Measurements from ENCODE around the gene RIMS3.

Gene RIMS3

GRCh38 chr1:40620150-40620549 lies 45.3 kb downstream of the RIMS3 start:
- H3K4me3 ChIP-seq (ENCODE audit: low read length in 2 of 2): no peak overlapping the region
- no peaks in the 10 kb centered on the region for H3K4me1 ChIP-seq (ENCODE audit: control insufficient read depth, insufficient read depth, low read length)
- H3K9me3 ChIP-seq (ENCODE audit: control insufficient read depth in 2 of 2, low read length in 2 of 2): no peaks in the 10 kb centered on the region
- H3K9ac ChIP-seq (ENCODE audit: low read length in 2 of 2): no peak overlapping the region
- no peaks in the 10 kb centered on the region for H3K36me3 ChIP-seq (ENCODE audit: control insufficient read depth in 2 of 2, insufficient read depth in 2 of 2, low read length in 2 of 2)
- H3K27me3 ChIP-seq (ENCODE audit: control insufficient read depth in 1 of 2, insufficient read depth in 2 of 2, low read length in 2 of 2): no peaks in the 10 kb centered on the region
- H3K27ac ChIP-seq (ENCODE audit: low read length): no peak overlapping the region

GRCh38 chr1:40618108-40618507 lies 47.4 kb downstream of the RIMS3 start:
- Histone ChIP-seq H3K9ac (ENCODE audit: low read length in 2 of 2) (no peak overlapping the region), H3K4me1 (ENCODE audit: control insufficient read depth, insufficient read depth, low read length) (no peaks in the 10 kb centered on the region), H3K27me3 (ENCODE audit: control insufficient read depth in 1 of 2, insufficient read depth in 2 of 2, low read length in 2 of 2) (no peaks in the 10 kb centered on the region), H3K4me3 (ENCODE audit: low read length in 2 of 2) (no peak overlapping the region), H3K36me3 (ENCODE audit: control insufficient read depth in 2 of 2, insufficient read depth in 2 of 2, low read length in 2 of 2) (no peaks in the 10 kb centered on the region), H3K9me3 (ENCODE audit: control insufficient read depth in 2 of 2, low read length in 2 of 2) (no peaks in the 10 kb centered on the region), H3K27ac (ENCODE audit: low read length) (no peak overlapping the region)

GRCh38 chr1:40612345-40612831 lies 53.1 kb downstream of the RIMS3 start:
- Histone ChIP-seq H3K27me3 (ENCODE audit: control insufficient read depth in 1 of 2, insufficient read depth in 2 of 2, low read length in 2 of 2) (no peaks in the 10 kb centered on the region), H3K4me1 (ENCODE audit: control insufficient read depth, insufficient read depth, low read length) (no peaks in the 10 kb centered on the region), H3K27ac (ENCODE audit: low read length) (no peak overlapping the region), H3K9me3 (ENCODE audit: control insufficient read depth in 2 of 2, low read length in 2 of 2) (no peaks in the 10 kb centered on the region), H3K9ac (ENCODE audit: low read length in 2 of 2) (peak overlapping the region in 1 of 2 donors; percentile 13), H3K4me3 (ENCODE audit: low read length in 2 of 2) (peak overlapping the region in 1 of 2 donors; percentile 30), H3K36me3 (ENCODE audit: control insufficient read depth in 2 of 2, insufficient read depth in 2 of 2, low read length in 2 of 2) (no peaks in the 10 kb centered on the region)

GRCh38 chr1:40610156-40610555 lies 55.3 kb downstream of the RIMS3 start:
- no peaks in the 10 kb centered on the region for H3K36me3 ChIP-seq (ENCODE audit: control insufficient read depth in 2 of 2, insufficient read depth in 2 of 2, low read length in 2 of 2)
- H3K4me1 ChIP-seq (ENCODE audit: control insufficient read depth, insufficient read depth, low read length): no peaks in the 10 kb centered on the region
- H3K9me3 ChIP-seq (ENCODE audit: control insufficient read depth in 2 of 2, low read length in 2 of 2): no peaks in the 10 kb centered on the region
- H3K4me3 ChIP-seq (ENCODE audit: low read length in 2 of 2): no peak overlapping the region
- H3K27me3 ChIP-seq (ENCODE audit: control insufficient read depth in 1 of 2, insufficient read depth in 2 of 2, low read length in 2 of 2): no peaks in the 10 kb centered on the region
- H3K27ac ChIP-seq (ENCODE audit: low read length): no peak overlapping the region
- no peak overlapping the region for H3K9ac ChIP-seq (ENCODE audit: low read length in 2 of 2)

- Histone ChIP-seq H3K27me3 (ENCODE audit: control insufficient read depth in 1 of 2, insufficient read depth in 2 of 2, low read length in 2 of 2) (no peaks in the 10 kb centered on the region), H3K9me3 (ENCODE audit: control insufficient read depth in 2 of 2, low read length in 2 of 2) (no peaks in the 10 kb centered on the region), H3K9ac (ENCODE audit: low read length in 2 of 2) (no peak overlapping the region), H3K4me3 (ENCODE audit: low read length in 2 of 2) (no peak overlapping the region), H3K36me3 (ENCODE audit: control insufficient read depth in 2 of 2, insufficient read depth in 2 of 2, low read length in 2 of 2) (no peaks in the 10 kb centered on the region), H3K27ac (ENCODE audit: low read length) (no peak overlapping the region), H3K4me1 (ENCODE audit: control insufficient read depth, insufficient read depth, low read length) (no peaks in the 10 kb centered on the region)
Observed at GRCh38 chr1:40607921-40608320, 57.6 kb downstream of the RIMS3 start.

GRCh38 chr1:40606978-40607377 lies 58.5 kb downstream of the RIMS3 start:
- no peaks in the 10 kb centered on the region for H3K36me3 ChIP-seq (ENCODE audit: control insufficient read depth in 2 of 2, insufficient read depth in 2 of 2, low read length in 2 of 2)
- no peak overlapping the region for H3K9ac ChIP-seq (ENCODE audit: low read length in 2 of 2)
- H3K9me3 ChIP-seq (ENCODE audit: control insufficient read depth in 2 of 2, low read length in 2 of 2): no peaks in the 10 kb centered on the region
- H3K27ac ChIP-seq (ENCODE audit: low read length): no peak overlapping the region
- H3K27me3 ChIP-seq (ENCODE audit: control insufficient read depth in 1 of 2, insufficient read depth in 2 of 2, low read length in 2 of 2): peaks cover 0 to 3% of the 10 kb centered on the region in 2 donors
- no peak overlapping the region for H3K4me3 ChIP-seq (ENCODE audit: low read length in 2 of 2)
- H3K4me1 ChIP-seq (ENCODE audit: control insufficient read depth, insufficient read depth, low read length): no peaks in the 10 kb centered on the region

- Histone ChIP-seq H3K9ac (ENCODE audit: low read length in 2 of 2) (no peak overlapping the region), H3K4me1 (ENCODE audit: control insufficient read depth, insufficient read depth, low read length) (no peaks in the 10 kb centered on the region), H3K9me3 (ENCODE audit: control insufficient read depth in 2 of 2, low read length in 2 of 2) (no peaks in the 10 kb centered on the region), H3K27me3 (ENCODE audit: control insufficient read depth in 1 of 2, insufficient read depth in 2 of 2, low read length in 2 of 2) (peaks cover 0 to 3% of the 10 kb centered on the region in 2 donors), H3K4me3 (ENCODE audit: low read length in 2 of 2) (no peak overlapping the region), H3K27ac (ENCODE audit: low read length) (no peak overlapping the region), H3K36me3 (ENCODE audit: control insufficient read depth in 2 of 2, insufficient read depth in 2 of 2, low read length in 2 of 2) (no peaks in the 10 kb centered on the region)
Observed at GRCh38 chr1:40606194-40606593, 59.3 kb downstream of the RIMS3 start.

- Histone ChIP-seq H3K4me3 (ENCODE audit: low read length in 2 of 2) (no peak overlapping the region), H3K9me3 (ENCODE audit: control insufficient read depth in 2 of 2, low read length in 2 of 2) (no peaks in the 10 kb centered on the region), H3K27me3 (ENCODE audit: control insufficient read depth in 1 of 2, insufficient read depth in 2 of 2, low read length in 2 of 2) (peaks cover 0 to 3% of the 10 kb centered on the region in 2 donors), H3K9ac (ENCODE audit: low read length in 2 of 2) (no peak overlapping the region), H3K4me1 (ENCODE audit: control insufficient read depth, insufficient read depth, low read length) (no peaks in the 10 kb centered on the region), H3K27ac (ENCODE audit: low read length) (no peak overlapping the region), H3K36me3 (ENCODE audit: control insufficient read depth in 2 of 2, insufficient read depth in 2 of 2, low read length in 2 of 2) (no peaks in the 10 kb centered on the region)
Observed at GRCh38 chr1:40599926-40600325, 65.6 kb downstream of the RIMS3 start.

- no peaks in the 10 kb centered on the region for H3K36me3 ChIP-seq (ENCODE audit: control insufficient read depth in 2 of 2, insufficient read depth in 2 of 2, low read length in 2 of 2)
- H3K4me3 ChIP-seq (ENCODE audit: low read length in 2 of 2): no peak overlapping the region
- no peaks in the 10 kb centered on the region for H3K27me3 ChIP-seq (ENCODE audit: control insufficient read depth in 1 of 2, insufficient read depth in 2 of 2, low read length in 2 of 2)
- no peak overlapping the region for H3K9ac ChIP-seq (ENCODE audit: low read length in 2 of 2)
- H3K4me1 ChIP-seq (ENCODE audit: control insufficient read depth, insufficient read depth, low read length): no peaks in the 10 kb centered on the region
- no peak overlapping the region for H3K27ac ChIP-seq (ENCODE audit: low read length)
- H3K9me3 ChIP-seq (ENCODE audit: control insufficient read depth in 2 of 2, low read length in 2 of 2): no peaks in the 10 kb centered on the region
Observed at GRCh38 chr1:40595623-40596022, 69.9 kb downstream of the RIMS3 start.

GRCh38 chr1:40594187-40594531 lies 71.3 kb downstream of the RIMS3 start:
- no peak overlapping the region for H3K27ac ChIP-seq (ENCODE audit: low read length)

GRCh38 chr1:40593449-40594186 lies 71.9 kb downstream of the RIMS3 start:
- Histone ChIP-seq H3K36me3 (ENCODE audit: control insufficient read depth in 2 of 2, insufficient read depth in 2 of 2, low read length in 2 of 2) (no peaks in the 10 kb centered on the region), H3K4me1 (ENCODE audit: control insufficient read depth, insufficient read depth, low read length) (no peaks in the 10 kb centered on the region), H3K9ac (ENCODE audit: low read length in 2 of 2) (no peak overlapping the region), H3K4me3 (ENCODE audit: low read length in 2 of 2) (no peak overlapping the region), H3K9me3 (ENCODE audit: control insufficient read depth in 2 of 2, low read length in 2 of 2) (no peaks in the 10 kb centered on the region), H3K27me3 (ENCODE audit: control insufficient read depth in 1 of 2, insufficient read depth in 2 of 2, low read length in 2 of 2) (no peaks in the 10 kb centered on the region), H3K27ac (ENCODE audit: low read length) (no peak overlapping the region)

More at GRCh38 chr1:40594187-40594531, 71.3 kb downstream of the RIMS3 start:
- no peaks in the 10 kb centered on the region for H3K27me3 ChIP-seq (ENCODE audit: control insufficient read depth in 1 of 2, insufficient read depth in 2 of 2, low read length in 2 of 2)
- H3K36me3 ChIP-seq (ENCODE audit: control insufficient read depth in 2 of 2, insufficient read depth in 2 of 2, low read length in 2 of 2): no peaks in the 10 kb centered on the region
- H3K4me1 ChIP-seq (ENCODE audit: control insufficient read depth, insufficient read depth, low read length): no peaks in the 10 kb centered on the region
- H3K9me3 ChIP-seq (ENCODE audit: control insufficient read depth in 2 of 2, low read length in 2 of 2): no peaks in the 10 kb centered on the region
- H3K9ac ChIP-seq (ENCODE audit: low read length in 2 of 2): no peak overlapping the region
- no peak overlapping the region for H3K4me3 ChIP-seq (ENCODE audit: low read length in 2 of 2)
